Activated CD4-positive, alpha-beta T cell treated with anti-CD3 and anti-CD28 coated beads, Interleukin-10, Interleukin-2, amounts not matched to agents 100 ng/mL and 50 ng/mL, durations not matched to agents 16 hours and 8 hours (primary cell): ENCODE data around the gene B3GNT3.

ENCODE experiments used
- DNase-seq: peaks from one replicate; pipeline ENCODE4 v3.0.0-alpha.2; 2020

Gene B3GNT3, protein sequence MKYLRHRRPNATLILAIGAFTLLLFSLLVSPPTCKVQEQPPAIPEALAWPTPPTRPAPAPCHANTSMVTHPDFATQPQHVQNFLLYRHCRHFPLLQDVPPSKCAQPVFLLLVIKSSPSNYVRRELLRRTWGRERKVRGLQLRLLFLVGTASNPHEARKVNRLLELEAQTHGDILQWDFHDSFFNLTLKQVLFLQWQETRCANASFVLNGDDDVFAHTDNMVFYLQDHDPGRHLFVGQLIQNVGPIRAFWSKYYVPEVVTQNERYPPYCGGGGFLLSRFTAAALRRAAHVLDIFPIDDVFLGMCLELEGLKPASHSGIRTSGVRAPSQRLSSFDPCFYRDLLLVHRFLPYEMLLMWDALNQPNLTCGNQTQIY

DNA sequence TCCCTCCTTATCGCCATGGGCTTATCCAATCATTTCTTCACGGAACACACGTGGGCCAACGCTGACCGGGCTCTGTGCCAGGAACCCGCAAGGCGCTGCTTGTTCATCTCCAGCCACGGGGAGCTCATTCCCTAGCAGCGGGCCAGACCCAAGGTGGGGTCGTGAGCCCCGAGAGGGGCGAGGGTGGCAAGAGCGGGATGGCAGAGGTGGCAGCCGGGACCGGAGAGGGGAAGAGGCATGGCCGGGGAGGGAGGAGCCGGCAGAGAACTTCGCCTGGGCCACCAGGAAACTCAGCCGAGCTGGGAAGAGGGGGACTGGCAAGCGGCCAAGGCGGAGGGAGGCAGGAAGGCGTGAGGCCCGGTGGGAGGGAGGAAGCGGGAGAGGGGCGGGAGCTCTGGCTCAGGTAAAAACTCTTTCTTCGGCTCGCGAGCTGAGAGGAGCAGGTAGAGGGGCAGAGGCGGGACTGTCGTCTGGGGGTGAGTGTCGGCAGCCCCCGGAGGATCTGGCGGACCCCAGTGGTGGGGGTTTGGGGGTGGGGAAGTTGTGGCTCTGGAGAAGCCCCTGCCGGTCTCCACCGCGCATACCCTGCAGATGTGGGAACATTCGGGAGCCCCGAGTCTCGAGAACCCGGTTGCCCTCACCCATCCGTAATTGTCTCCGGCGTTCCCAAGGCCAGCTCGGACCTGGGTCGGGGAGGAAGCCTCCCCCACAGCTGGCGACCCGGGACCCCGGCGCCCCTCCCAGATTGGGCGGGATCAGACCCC lies at the start of gene B3GNT3:
B3GNT3 (plus strand) TSS at position 408 of the 764 bp plus-strand sequence. CDS start 12,670 bp downstream, outside the sequence.
- DNase-seq = no peak

DNA sequence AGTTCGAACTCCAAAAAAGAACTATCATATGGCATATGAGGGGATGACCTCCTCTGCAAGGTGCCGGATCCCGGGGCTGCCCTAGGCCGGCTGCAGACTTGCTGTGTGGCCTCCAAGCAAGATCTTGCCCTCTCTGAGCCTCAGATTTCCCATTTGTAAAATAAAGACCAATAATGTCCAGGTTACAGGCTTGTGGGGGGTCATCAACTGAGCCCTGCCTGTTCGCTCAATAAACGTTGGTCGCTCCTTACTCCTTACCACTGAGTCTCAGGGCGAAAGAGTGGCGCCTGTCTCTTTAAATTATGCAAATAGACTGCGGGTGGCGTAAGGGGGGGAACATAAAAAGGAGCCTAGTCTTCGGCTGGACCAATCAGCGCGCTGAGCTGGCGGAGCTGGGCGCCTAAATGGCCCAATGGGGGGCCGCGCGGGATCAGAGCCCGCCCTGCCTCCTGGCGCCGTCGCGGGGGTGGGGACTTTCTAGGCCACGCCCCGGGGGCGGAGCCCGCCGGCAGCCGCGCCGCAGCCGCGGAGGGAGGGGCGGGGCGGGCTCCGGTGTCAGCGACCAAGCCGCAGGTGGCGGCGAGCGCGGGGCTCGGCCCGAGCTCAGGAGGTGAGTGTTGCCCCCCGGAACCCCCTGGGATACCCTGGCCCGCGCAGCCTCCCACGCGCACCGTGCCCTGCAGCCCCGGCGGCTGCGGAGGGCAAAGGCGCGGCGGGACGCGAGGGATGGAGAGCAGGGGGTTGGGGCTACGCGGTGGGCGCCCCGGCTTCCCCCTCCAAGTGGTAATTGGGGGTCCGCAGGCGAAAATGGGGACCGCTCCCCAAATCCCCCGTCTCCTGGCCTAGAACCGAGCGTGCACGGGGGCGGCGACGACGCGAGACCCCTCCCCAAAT lies 47.5 kb upstream of the B3GNT3 start:
- peak; percentile 97 for DNase-seq

DNA sequence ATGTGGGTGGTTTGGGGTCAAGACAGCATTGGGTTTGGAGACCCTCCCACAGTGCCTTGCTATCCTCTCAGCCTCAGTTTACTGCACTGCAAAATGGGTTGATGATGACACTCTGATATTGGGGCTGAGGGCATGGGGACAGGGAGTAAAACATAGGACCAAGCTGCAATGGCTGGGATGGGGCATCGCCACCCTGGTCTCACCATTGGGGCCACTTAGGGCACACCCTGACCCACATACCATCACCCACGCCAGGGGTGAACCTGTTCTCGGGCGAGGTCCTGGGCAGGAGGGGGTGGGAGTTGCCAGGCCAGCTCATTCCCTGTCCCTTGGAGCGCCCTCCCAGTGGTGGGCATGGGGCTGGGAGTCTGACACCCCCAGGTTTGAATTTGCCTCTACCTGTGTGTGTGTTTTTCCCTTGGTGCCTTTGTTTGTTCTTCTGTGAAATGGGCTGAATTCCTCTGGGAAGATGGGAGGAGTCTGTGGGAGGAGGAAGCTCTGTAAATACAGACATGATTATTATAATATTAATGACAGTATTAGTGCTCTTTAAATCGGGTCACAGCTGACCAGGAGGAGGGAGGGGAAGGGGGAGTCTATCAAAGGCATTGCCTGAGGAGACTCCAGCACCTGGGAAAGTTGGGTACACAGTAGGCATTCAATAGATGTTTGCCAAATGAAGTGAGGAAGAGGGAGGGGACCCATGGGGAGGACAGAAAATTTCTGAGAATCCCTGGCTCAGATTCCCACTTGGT lies 45.9 kb upstream of the B3GNT3 start:
- DNase-seq = no peak

DNA sequence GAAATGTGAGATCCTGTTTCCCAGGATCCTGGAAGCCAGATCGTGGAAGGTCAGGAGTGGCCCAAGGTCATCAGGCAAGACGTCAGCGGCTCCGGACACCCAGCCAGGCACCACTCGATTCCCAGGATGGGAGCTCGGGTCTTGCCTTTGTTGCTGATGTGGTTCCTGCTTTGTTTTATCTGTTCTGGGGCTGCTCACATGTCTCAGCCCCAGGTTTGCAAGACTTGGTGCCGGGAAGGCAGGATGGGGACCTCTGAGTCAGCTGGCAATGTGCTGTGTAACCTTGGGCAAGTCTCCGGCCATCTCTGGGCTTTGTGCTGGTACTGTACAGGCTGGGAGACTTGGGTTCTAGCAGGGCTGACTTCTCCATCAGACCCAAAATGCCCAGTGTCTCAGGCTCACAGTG lies 45.0 kb upstream of the B3GNT3 start:
- peak; percentile 72 for DNase-seq

DNA sequence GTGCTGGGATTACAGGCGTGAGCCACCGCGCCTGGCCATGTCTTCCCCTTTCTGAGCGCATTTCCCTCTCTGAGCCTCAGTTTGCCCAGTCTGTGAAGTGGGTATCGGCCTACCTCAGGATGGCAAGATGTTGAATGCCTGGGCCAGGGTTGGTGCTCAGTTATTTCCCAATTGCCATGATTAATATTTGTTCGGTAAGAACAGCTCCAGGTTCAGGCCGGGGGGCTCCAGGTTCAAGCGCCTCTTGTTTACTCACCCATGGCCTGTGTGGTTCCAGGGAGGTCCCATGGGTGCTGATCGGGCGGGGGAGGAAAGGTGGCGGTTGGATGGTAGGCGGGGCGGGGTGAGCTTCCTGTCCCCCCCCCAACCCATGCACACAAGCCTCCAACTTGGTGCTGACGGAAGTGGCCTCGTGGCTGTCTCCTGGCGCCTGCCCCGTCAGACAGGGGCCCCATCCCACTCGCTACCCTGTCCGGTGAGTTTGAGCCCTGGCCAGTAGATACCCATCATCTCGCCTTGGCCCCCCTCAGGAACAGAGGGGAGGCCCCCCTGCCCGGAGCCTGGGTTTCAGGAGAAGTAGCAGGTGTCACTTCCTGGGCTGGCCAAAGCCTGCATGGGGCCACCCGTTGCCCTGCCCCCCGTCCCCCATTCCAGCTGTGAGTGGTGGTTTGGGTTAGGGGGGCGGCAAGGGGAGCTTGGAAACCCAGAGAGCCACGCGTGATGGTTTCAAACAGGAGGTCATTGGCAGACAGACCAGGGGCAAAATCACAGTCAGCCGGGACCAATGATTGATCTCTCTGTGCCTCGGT lies 43.6 kb upstream of the B3GNT3 start, which contains the start of gene FCHO1:
FCHO1 (plus strand) TSS at position 375 of the 809 bp plus-strand sequence. CDS start 3,688 bp downstream, outside the sequence.
- peak; percentile 92 for DNase-seq

DNA sequence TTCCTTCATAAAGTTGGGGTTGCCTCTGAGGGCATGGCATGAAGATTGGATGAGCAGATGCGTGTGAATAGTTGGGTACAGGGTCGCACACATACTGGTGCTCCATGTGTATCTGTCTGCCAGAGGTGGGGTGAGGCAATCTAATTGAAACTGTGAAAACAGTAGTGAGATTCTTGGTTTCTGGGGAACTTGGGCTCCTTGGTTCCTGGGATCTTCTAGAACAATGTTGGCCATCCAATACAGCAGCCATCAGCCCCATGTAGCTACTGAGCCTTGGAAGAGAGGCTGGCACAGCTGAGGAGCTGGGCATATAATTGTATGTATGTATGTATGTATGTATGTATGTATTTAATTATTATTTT lies 43.0 kb upstream of the B3GNT3 start:
- DNase-seq = peak; percentile 50

DNA sequence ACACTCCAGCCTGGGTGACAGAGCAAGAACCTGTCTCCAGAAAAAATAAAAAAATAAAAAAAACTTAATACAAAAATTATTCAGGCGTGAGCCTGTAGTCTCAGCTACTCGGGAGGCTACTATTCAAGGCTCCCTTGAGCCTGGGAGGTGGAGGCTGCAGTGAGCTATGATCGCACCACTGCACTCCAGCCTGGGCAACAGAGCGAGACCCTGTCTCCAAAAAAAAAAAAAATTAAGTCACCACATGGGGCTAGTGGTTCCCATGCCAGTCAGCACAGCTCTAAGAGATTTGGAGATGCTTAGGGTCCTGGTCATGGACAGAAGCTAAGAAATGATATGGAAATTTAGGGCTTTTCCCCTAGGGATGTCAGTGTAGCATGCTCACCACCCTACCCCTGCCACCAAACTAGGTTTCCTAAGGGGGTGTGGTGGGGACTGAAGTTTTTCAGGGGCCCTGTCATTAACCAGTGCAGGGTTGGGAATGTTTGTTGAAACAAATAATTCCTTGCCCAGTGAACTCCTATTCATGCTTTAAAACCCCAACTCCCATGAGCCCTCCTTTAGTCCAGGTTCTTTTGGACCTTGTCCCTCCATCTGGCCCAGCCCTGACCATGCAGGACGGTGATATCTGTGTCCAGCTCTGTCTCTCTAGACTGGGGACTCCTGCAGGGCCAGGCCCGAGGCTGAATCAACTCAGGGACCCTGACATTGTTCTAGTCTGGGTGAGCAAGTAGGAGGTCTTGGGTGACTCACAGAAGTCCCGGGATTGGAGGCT lies 41.9 kb upstream of the B3GNT3 start:
- no peak for DNase-seq

DNA sequence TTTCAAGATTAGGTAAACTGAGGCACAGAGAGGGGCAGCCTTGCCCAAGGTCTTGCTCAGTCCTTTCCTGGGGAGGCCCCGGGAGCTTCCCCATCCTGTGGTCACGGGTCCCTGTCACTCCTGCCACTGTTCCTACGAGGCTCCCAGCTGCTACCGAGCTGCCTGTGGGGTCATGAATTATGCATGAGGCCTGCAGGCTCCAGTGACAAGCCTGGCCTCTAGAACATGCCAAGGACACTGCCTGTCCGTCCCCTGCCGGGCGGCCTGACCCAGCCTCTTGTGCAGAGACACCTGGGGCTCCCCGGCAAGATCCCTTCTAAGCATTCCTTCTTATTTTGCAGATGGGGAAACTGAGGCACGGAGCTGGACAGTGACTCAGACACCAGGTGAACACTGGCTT lies 41.0 kb upstream of the B3GNT3 start:
- DNase-seq = no peak

DNA sequence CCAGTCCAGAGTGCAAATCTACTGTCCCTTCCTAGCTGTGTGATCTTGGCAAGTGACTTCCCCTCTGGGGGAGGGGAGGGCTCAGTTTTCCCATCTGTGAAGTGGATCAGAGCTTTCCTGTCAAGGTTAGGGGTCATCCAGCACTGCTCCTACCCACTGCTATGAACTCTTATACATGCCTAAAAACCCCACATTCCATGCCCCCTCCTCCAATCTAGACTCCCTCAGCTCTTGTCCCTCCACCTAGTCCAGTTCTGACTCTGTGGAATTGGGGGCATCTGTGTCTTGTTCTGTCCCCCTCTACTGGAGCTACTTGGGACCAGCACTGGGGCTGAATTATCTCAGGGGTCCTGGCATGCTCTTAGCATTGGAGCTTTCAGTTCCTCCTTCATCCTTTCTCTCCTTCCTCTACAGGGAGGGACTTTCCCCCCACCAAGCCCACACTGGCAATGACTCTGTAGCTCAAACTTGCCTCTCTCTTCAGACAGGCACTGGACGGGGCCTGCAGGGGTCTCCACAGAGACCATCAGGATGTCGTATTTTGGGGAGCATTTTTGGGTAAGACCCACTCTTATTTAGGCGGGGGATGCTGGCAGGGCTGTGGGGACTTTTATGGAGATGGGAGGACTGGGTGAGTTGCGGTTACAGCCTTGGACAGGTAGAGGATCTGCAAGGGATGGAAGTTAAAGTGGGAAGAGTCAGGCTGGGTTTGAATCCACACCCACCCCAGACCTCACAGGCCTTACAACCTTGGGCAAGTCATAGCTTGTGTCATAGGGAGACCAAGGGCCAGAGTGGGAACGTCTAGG lies 40.1 kb upstream of the B3GNT3 start:
- no peak for DNase-seq

DNA sequence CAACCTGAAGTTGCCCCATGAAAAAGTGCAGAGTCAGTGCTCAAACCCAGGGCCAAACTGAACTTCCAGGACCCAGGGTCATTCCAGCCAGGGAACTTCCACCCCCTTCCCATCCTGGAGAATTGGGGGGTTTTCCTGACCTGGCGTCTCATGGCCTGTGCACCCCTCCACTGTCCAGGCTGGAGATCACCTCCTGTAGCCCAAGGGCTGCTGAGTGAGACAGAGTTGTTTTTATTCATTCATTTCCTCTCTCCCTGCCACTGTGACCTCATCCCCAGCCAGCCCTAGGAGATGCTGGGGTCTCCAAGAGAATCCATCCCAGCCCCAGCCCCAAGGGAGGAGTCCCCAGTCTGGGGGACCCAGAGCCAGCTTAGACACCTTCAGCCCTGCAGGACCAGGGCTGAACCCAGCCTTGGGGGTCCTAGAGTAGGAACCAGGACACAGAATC lies 39.5 kb upstream of the B3GNT3 start:
- DNase-seq = no peak

DNA sequence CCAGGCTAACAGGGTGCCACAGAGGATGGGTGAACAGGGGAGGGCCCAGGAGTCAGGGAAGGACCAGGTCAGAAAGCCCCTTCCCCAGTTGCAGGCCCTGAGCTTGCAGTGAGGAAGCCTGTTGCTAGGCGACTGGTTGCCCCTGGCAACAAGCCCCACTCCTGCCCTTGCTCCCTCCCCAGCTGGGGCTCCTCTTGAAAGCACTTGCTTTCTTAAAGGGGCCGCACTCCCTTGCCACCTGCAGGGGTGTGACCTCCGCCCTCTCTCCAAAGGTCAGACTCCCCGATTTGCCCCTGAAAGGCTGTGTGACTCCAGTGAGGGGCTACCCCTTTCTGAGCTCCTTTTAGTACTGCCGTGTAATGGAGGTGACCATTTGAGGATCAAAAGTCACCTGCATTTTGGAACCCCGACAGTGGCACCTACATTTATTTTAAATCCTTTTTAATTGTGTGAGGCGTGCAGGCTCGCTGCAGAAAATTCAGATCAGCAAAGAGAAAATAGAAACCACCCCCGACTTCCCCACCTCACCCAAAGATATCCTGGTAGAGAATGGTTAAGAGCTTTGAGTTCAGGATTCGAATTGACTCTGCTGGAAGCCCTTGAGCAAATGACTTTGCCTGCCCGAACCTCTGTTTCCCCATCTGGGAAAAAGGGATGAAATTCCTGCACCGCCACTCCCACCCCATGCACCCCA lies 38.8 kb upstream of the B3GNT3 start:
- DNase-seq = peak; percentile 47

DNA sequence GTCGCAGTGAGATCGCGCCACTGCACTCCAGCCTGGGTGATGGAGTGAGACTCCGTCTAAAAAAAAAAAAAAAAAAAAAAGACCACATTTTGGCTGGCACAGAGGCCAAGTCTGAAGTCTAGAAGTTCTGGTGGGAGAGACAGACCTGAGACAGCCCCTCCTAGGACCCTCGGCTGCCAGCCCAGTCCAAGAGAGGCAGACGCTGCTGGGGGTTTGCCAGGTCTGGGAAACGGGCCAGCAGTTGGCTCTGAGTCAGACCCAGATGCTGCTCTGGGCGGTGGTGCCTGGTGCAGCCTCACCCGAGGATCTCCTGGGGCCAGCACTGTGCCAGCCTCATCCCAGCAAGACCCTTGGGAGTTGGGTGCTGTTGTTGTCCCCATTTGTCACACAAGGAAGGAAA lies 37.8 kb upstream of the B3GNT3 start:
- DNase-seq = no peak

DNA sequence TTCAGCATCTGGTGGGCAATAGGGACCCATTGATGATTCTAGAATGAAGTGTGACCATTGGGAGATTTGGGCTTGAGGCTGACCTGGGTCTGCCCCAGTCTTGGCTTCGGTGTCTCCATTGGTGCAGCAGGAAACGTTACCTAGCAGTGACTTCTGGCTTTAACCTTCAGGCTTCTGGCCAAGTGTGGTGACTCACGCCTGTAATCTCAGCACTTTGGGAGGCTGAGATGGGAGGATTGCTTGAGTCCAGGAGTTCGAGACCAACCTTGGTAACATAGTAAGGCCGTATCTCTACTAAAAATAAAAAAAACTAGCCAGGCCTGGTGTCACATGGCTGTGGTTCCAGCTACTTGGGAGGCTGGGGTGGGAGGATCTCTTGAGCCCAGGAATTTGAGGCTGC lies 36.4 kb upstream of the B3GNT3 start:
- DNase-seq = no peak

DNA sequence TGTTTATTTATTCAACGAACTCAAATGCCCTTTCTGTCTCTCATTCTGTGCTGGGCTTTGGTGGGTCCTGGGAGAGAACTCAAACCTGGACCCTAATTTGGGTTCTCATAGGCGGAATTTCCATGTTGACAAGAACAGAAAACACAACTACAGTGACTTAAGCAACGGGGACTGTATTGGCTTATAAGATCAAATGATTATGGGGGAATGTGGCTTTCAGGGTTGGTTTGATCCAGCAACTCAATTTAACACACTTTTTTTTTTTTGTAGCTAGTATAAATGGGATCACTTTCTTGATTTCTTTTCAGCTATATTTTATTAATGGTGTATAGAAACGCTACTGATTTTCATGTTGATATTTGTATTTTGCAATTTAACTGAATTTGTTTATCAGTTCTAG lies 33.8 kb upstream of the B3GNT3 start:
- no peak for DNase-seq

DNA sequence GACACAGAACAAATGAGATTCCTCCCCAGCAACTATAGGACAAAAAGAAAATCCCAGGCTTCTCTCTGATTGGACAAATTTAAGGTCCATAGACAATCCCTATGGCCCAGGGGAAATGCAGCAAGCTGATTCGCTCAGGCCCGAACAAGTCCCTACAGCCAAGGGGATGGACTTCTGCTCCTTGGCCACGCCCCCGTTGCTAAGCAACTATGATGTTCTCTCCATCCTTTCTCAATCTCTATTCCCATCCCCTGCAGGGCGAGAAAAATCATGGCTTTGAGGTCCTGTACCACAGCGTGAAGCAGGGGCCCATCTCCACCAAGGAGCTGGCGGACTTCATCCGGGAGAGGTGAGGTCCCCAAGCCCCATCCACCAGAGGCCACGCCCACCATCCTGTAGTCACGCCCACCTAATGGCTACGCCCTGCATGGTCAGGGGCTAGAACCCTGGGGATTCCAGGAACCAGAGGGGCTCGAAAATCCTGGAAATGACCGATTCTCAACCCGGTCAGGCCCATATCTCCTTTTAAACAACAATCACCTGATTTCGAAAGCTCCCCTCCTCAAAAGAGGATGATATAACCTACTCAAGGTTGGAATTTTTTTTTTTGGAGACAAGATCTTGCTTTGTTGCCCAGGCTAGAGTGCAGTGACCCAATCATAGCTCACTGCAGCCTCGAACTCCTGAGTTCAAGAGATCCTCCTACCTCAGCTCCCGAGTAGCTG lies 32.3 kb upstream of the B3GNT3 start:
- DNase-seq = no peak

DNA sequence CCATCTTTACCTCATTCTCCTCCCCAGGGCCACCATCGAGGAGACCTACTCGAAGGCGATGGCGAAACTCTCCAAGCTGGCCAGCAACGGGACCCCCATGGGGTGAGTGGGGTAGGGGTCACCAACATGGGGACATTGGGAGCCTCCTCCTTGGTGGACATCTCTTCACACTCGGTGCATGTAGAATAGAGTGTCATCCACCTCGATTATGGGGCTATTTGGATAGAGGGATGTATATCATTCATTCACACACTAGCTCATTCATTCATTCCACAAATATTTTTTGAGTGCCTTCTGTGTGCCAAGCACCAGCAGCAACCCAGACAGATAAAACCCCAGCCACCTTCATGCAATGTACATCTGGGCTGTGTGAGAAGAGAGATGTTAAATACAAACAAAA lies 30.6 kb upstream of the B3GNT3 start:
- DNase-seq = no peak

DNA sequence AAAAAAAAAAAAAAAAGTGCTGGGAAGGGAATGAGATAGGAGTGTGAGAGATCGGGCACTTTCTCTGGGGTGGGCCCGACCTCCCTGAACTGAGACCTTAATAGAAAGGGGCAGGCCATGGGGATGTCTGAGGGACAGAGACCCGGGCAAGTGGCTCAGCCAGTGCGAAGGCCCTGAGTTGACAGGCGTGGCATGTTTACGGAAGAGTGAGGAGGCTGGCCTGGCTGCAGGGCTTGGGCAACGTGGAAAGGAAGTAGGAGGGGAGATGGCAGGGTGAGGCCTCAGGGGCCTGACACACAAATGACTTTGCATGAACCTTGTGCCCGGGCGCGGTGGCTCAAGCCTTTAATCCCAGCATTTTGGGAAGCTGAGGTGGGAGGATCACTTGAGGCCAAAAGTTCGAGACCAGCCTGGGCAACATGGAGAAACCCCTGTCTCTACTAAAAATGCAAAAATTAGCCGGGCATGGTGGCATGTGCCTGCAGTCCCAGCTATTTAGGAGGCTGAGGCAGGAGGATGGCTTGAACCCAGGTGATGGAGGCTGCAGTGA lies 29.8 kb upstream of the B3GNT3 start:
- no peak for DNase-seq

DNA sequence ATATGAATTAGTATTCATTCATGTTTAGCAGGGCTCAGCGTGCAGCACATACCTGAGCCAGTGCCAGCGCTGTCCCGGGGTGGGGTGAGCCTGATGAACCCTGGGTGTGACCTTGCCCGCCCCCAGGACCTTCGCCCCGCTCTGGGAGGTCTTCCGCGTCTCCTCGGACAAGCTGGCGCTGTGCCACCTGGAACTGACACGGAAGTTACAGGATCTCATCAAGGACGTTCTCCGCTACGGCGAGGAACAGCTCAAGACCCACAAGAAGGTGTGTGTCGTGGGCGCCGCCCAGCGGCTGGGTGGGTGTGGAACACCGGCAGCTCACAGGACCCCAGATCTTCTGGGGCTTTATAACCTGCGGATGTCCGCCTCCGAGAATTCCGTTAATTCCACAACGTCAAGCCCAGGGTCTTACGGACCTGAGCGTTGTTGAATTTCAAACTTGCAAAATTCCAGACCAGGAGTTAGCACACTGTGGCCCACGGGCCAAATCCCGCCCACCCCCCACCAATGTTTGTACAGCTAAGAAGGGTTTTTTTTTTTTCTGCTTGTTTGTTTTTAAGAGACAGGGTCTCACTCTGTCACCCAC lies 28.3 kb upstream of the B3GNT3 start:
- DNase-seq = peak; percentile 30
